Neural cell (in vitro differentiated cells): ENCODE data around the gene HACL1.

Source experiments
- CTCF ChIP-seq: fragments of 450-650 bp; IDR thresholded peaks from 2 replicates; pipeline ENCODE4 v1.5.1; 2014; ENCODE audit warnings: antibody characterized with exemption, mild to moderate bottlenecking, moderate library complexity; ENCODE audit not compliant: poor library complexity, severe bottlenecking
- EP300 ChIP-seq: fragments of 450-650 bp; conservative IDR thresholded peaks from 2 replicates; pipeline ENCODE4 v1.6.1; 2014; ENCODE audit warnings: antibody characterized with exemption, mild to moderate bottlenecking, moderate library complexity; ENCODE audit not compliant: poor library complexity, severe bottlenecking
- EZH2 ChIP-seq: fragments of 200-600, 300-800 bp; shearing (Covaris generic), sonication (generic); IDR thresholded peaks from 2 replicates; pipeline ENCODE4 v1.6.1; 2014; ENCODE audit warnings: antibody characterized with exemption, low read length, borderline replicate concordance, mild to moderate bottlenecking; ENCODE audit not compliant: insufficient read depth, poor library complexity, severe bottlenecking
- POLR2AphosphoS5 ChIP-seq: IDR thresholded peaks from 2 replicates; pipeline ENCODE4 v1.6.1; 2012
- REST ChIP-seq: IDR thresholded peaks from 2 replicates; pipeline ENCODE4 v1.6.1; 2012; ENCODE audit warnings: borderline replicate concordance

GRCh38 chr3:15528854-15529537, 72.4 kb downstream of the HACL1 start:
- TF ChIP-seq CTCF (no peak), REST (no peak), POLR2AphosphoS5 (no peak), EZH2 (no peak), EP300 (no peak)
